DOHH2 (cell line): ENCODE data around the gene EXOSC6.
"Not testable (repeated sequence)": the region's sequence is repeated elsewhere in the genome, so short reads cannot be mapped to it uniquely, and the experiment has no call there.

Experiments
- H3F3A ChIP-seq: fragments of 200-600 bp; sonication (generic), shearing (Covaris generic); 2 replicates; pipeline ENCODE4 v1.6.0; 2016; ENCODE audit warnings: antibody characterized with exemption, mild to moderate bottlenecking; ENCODE audit not compliant: control insufficient read depth, insufficient read depth
- H3K27ac ChIP-seq: fragments of 200-600 bp; sonication (generic); 2 replicates; pipeline ENCODE4 v1.5.1; 2014; ENCODE audit warnings: low read depth, mild to moderate bottlenecking, low read length, moderate library complexity
- H3K27me3 ChIP-seq: fragments of 200-600 bp; sonication (generic); 2 replicates; pipeline ENCODE4 v1.6.1; 2014; ENCODE audit warnings: mild to moderate bottlenecking, low read length, mixed read lengths; ENCODE audit not compliant: control insufficient read depth
- H3K36me3 ChIP-seq: fragments of 200-600 bp; sonication (generic); 2 replicates; pipeline ENCODE4 v1.6.1; 2014; ENCODE audit warnings: mild to moderate bottlenecking, low read length, moderate library complexity, mixed read lengths; ENCODE audit not compliant: control insufficient read depth
- H3K4me1 ChIP-seq: fragments of 200-600 bp; sonication (generic); 2 replicates; pipeline ENCODE4 v1.6.1; 2014; ENCODE audit warnings: mild to moderate bottlenecking, low read length, mixed read lengths; ENCODE audit not compliant: control insufficient read depth
- H3K4me2 ChIP-seq: fragments of 200-600 bp; sonication (generic); 2 replicates; pipeline ENCODE4 v1.6.0; 2014; ENCODE audit warnings: mild to moderate bottlenecking, low read length, moderate library complexity
- H3K4me3 ChIP-seq: fragments of 200-600 bp; sonication (generic); 2 replicates; pipeline ENCODE4 v1.5.1; 2014; ENCODE audit warnings: mild to moderate bottlenecking, low read length, mixed read lengths
- H3K79me2 ChIP-seq: fragments of 200-600 bp; sonication (generic); 2 replicates; pipeline ENCODE4 v1.6.1; 2014; ENCODE audit warnings: mild to moderate bottlenecking, low read length, mixed read lengths; ENCODE audit not compliant: control insufficient read depth
- H3K9me2 ChIP-seq: fragments of 200-600 bp; sonication (generic); replicated peaks from 2 replicates; pipeline ENCODE4 v1.6.1; 2014; ENCODE audit warnings: mild to moderate bottlenecking, low read length, mixed read lengths; ENCODE audit not compliant: control insufficient read depth
- H3K9me3 ChIP-seq: fragments of 200-600 bp; sonication (generic); 2 replicates; pipeline ENCODE4 v1.6.1; 2014; ENCODE audit warnings: antibody characterized with exemption, low read length, mixed read lengths; ENCODE audit not compliant: control insufficient read depth, insufficient read depth
- H4K20me1 ChIP-seq: fragments of 200-600 bp; sonication (generic); 2 replicates; pipeline ENCODE4 v1.6.0; 2014; ENCODE audit warnings: low read depth, mild to moderate bottlenecking, antibody characterized with exemption, low read length, moderate library complexity; ENCODE audit not compliant: control insufficient read depth, insufficient read depth
- CTCF ChIP-seq: fragments of 200-600 bp; sonication (generic); IDR thresholded peaks from one replicate; pipeline ENCODE4 v1.5.1; 2014; ENCODE audit warnings: antibody characterized with exemption, mild to moderate bottlenecking, low read depth, low read length; ENCODE audit not compliant: poor library complexity, severe bottlenecking
- EZH2phosphoT487 ChIP-seq: fragments of 200-600 bp; sonication (generic); IDR thresholded peaks from 2 replicates; pipeline ENCODE4 v1.6.1; 2017; ENCODE audit warnings: borderline replicate concordance, mild to moderate bottlenecking, antibody characterized with exemption, low read length, moderate library complexity, mixed read lengths

Gene EXOSC6

GRCh38 chr16:70250748-70251628 lies 752 bp downstream of the EXOSC6 start:
- H3K79me2 ChIP-seq, result peaks cover 52% of the 10 kb centered on the region
- H3K27me3 ChIP-seq, result no peaks in the 10 kb centered on the region
- peak overlapping the region; percentile 43 for H3K27ac ChIP-seq
- H3K4me2 ChIP-seq, result peak overlapping the region; percentile 80
- H4K20me1 ChIP-seq, result peaks cover 5% of the 10 kb centered on the region
- peaks cover 8% of the 10 kb centered on the region for H3K4me1 ChIP-seq
- no peak for TF ChIP-seq EZH2phosphoT487
- TF ChIP-seq CTCF, result no peak
- H3K4me3 ChIP-seq, result peak overlapping the region; percentile 96
- no peaks in the 10 kb centered on the region for H3K9me2 ChIP-seq
- H3K9me3 ChIP-seq, result no peaks in the 10 kb centered on the region
- H3F3A ChIP-seq, result peaks cover 4% of the 10 kb centered on the region
- peaks cover 65% of the 10 kb centered on the region for H3K36me3 ChIP-seq

GRCh38 chr16:70249697-70250096 lies 2.0 kb downstream of the EXOSC6 start:
- peak overlapping the region; percentile 80 for H3K4me2 ChIP-seq
- not testable (repeated sequence) for H4K20me1 ChIP-seq, H3K27ac ChIP-seq, H3K9me3 ChIP-seq, H3F3A ChIP-seq, H3K9me2 ChIP-seq, H3K4me1 ChIP-seq, H3K27me3 ChIP-seq
- H3K4me3 ChIP-seq, result peak overlapping the region; percentile 96
- peaks cover 59% of the 10 kb centered on the region for H3K36me3 ChIP-seq
- peaks cover 56% of the 10 kb centered on the region for H3K79me2 ChIP-seq

GRCh38 chr16:70238773-70239172 lies 13.0 kb downstream of the EXOSC6 start:
- H3K4me1 ChIP-seq, result peaks cover 12% of the 10 kb centered on the region
- H3K9me3 ChIP-seq, H3K27ac ChIP-seq, H3K9me2 ChIP-seq, H3K4me3 ChIP-seq, H4K20me1 ChIP-seq, H3K27me3 ChIP-seq, H3F3A ChIP-seq, H3K4me2 ChIP-seq, H3K79me2 ChIP-seq: not testable (repeated sequence)
- peaks cover 22% of the 10 kb centered on the region for H3K36me3 ChIP-seq

GRCh38 chr16:70231831-70232230 lies 19.9 kb downstream of the EXOSC6 start:
- H3K4me3 ChIP-seq, H3K4me1 ChIP-seq, H3K79me2 ChIP-seq, H3K27me3 ChIP-seq, H4K20me1 ChIP-seq, H3K4me2 ChIP-seq, H3K9me3 ChIP-seq, H3K27ac ChIP-seq, H3F3A ChIP-seq, H3K9me2 ChIP-seq: not testable (repeated sequence)
- peaks cover 36% of the 10 kb centered on the region for H3K36me3 ChIP-seq

GRCh38 chr16:70226024-70226423 lies 25.7 kb downstream of the EXOSC6 start:
- not testable (repeated sequence) for H3K9me2 ChIP-seq, H4K20me1 ChIP-seq, H3K27me3 ChIP-seq, H3K4me3 ChIP-seq, H3K4me1 ChIP-seq, H3F3A ChIP-seq, H3K9me3 ChIP-seq, H3K4me2 ChIP-seq, H3K79me2 ChIP-seq, H3K27ac ChIP-seq
- peaks cover 21% of the 10 kb centered on the region for H3K36me3 ChIP-seq

GRCh38 chr16:70225430-70225829 lies 26.3 kb downstream of the EXOSC6 start:
- H3K9me3 ChIP-seq, H4K20me1 ChIP-seq, H3K4me3 ChIP-seq, H3K79me2 ChIP-seq, H3F3A ChIP-seq, H3K27me3 ChIP-seq, H3K9me2 ChIP-seq, H3K4me1 ChIP-seq, H3K4me2 ChIP-seq, H3K27ac ChIP-seq: not testable (repeated sequence)
- H3K36me3 ChIP-seq, result peaks cover 21% of the 10 kb centered on the region

GRCh38 chr16:70224645-70225044 lies 27.1 kb downstream of the EXOSC6 start:
- peaks cover 24% of the 10 kb centered on the region for H3K36me3 ChIP-seq
- not testable (repeated sequence) for H3K9me2 ChIP-seq, H4K20me1 ChIP-seq, H3K79me2 ChIP-seq, H3K4me3 ChIP-seq, H3K9me3 ChIP-seq, H3K4me2 ChIP-seq, H3K4me1 ChIP-seq, H3K27ac ChIP-seq, H3F3A ChIP-seq, H3K27me3 ChIP-seq
